ENCODE data around the gene CFAP61.
"Not testable (repeated sequence)": the region's sequence is repeated elsewhere in the genome, so short reads cannot be mapped to it uniquely, and the experiment has no call there.

The CFAP61 gene

GRCh38 chr20:20229595-20229994 is 177.3 kb downstream of the CFAP61 start:
- Histone ChIP-seq H3K9me3 (ENCODE audit: control insufficient read depth, insufficient read depth, low read length) (no peaks in the 10 kb centered on the region), H3K36me3 (ENCODE audit: control insufficient read depth, insufficient read depth, low read length) (no peaks in the 10 kb centered on the region), H3K9ac (ENCODE audit: low read depth, low read length) (no peak overlapping the region), H3K4me3 (ENCODE audit: low read depth, low read length) (no peak overlapping the region), H3K27me3 (ENCODE audit: control insufficient read depth, insufficient read depth, low read length) (no peaks in the 10 kb centered on the region), H3K4me1 (ENCODE audit: control insufficient read depth, insufficient read depth, low read length) (no peaks in the 10 kb centered on the region)

DNA sequence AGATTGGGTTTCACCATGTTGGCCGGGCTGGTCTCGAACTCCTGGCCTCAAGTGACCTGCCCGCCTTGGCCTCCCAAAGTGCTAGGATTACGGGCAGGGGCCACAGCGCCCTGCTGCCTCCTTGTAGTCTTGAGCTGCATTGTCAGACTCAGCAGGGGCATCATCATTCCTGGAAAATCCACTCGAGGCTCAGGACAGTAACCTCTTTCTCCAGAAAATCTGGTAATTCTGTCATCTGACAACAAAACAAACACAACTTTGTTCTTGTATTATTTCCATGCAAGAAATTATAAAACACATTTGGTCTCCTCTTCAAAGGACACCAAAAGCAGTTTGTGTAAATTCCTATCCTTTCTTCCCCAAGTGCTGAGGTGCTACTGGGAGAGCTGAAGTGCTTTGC is 178.4 kb downstream of the CFAP61 start:
- Histone ChIP-seq H3K9ac (ENCODE audit: low read depth, low read length) (no peak overlapping the region), H3K4me1 (ENCODE audit: control insufficient read depth, insufficient read depth, low read length) (no peaks in the 10 kb centered on the region), H3K4me3 (ENCODE audit: low read depth, low read length) (no peak overlapping the region), H3K36me3 (ENCODE audit: control insufficient read depth, insufficient read depth, low read length) (no peaks in the 10 kb centered on the region), H3K27me3 (ENCODE audit: control insufficient read depth, insufficient read depth, low read length) (no peaks in the 10 kb centered on the region), H3K9me3 (ENCODE audit: control insufficient read depth, insufficient read depth, low read length) (no peaks in the 10 kb centered on the region)

DNA sequence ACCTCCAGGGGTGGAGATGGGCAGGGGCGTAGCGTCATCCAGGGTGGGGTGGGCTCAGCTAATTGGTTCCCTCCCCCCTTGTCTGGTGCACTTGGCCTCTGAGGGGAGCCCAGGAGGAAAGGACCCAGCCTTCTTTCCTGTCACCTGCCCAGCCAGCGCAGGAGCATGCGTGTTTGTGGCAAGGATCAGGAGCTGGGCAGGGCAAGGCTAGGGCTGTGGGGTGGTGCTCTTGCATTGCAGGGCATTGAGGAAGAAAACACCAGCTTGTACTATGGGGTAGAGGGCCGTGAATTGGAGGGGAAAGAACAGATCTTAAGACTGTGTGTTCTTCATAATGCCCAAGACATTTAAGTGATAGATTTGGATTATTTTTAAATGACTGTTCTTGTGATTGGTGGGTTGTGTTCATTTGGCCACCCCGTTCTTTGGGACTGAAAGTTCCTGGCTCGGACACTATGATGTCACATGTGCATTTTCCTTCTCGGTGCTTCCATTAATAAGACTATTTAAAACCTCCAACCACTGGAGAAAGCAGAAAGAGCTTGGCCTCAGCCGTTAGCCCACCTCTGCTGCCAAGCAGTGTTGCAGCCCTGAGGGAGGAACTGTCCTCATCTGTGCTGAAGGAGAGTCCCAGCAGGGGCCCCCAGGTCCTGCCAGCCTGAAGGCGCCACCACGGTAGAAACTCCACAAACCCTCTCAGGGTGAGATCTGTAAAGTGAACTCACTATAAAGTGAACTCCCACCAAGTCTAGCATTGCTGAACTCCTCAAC is 179.4 kb downstream of the CFAP61 start:
- Histone ChIP-seq H3K9me3 (ENCODE audit: control insufficient read depth, insufficient read depth, low read length) (no peaks in the 10 kb centered on the region), H3K27me3 (ENCODE audit: control insufficient read depth, insufficient read depth, low read length) (no peaks in the 10 kb centered on the region), H3K4me3 (ENCODE audit: low read depth, low read length) (no peak overlapping the region), H3K4me1 (ENCODE audit: control insufficient read depth, insufficient read depth, low read length) (no peaks in the 10 kb centered on the region), H3K36me3 (ENCODE audit: control insufficient read depth, insufficient read depth, low read length) (no peaks in the 10 kb centered on the region), H3K9ac (ENCODE audit: low read depth, low read length) (no peak overlapping the region)

DNA sequence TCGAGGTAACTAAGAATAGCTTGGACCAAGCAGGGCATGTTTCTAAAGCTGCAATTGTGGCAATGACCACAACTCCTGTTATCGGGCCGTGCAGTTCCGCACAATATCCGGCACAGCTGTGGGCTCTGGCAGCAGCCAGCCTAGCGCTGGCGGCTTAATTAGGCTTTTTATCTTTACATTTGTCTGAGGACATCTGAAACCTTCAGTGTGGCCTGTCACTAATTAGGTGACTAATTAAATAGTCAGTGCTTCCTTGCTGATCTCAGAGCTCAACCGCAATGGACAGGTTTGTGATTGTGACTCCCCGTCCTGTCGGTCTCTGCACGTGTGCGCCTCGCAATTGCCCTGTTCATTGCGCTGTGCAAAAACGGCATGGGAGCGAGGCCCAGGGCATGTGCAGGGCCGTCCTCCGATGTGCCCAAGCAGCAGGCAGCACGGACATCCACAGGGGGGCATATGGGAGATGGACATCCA is 180.7 kb downstream of the CFAP61 start:
- H3K9ac ChIP-seq (ENCODE audit: low read depth, low read length) = no peak overlapping the region

GRCh38 chr20:20235681-20236080 is 183.3 kb downstream of the CFAP61 start:
- Histone ChIP-seq H3K36me3 (ENCODE audit: control insufficient read depth, insufficient read depth, low read length) (no peaks in the 10 kb centered on the region), H3K9me3 (ENCODE audit: control insufficient read depth, insufficient read depth, low read length) (no peaks in the 10 kb centered on the region), H3K4me3 (ENCODE audit: low read depth, low read length) (no peak overlapping the region), H3K27me3 (ENCODE audit: control insufficient read depth, insufficient read depth, low read length) (no peaks in the 10 kb centered on the region), H3K9ac (ENCODE audit: low read depth, low read length) (no peak overlapping the region), H3K4me1 (ENCODE audit: control insufficient read depth, insufficient read depth, low read length) (no peaks in the 10 kb centered on the region)

More for the DNA sequence above, 180.7 kb downstream of the CFAP61 start:
- Histone ChIP-seq H3K9me3 (ENCODE audit: control insufficient read depth, insufficient read depth, low read length) (no peaks in the 10 kb centered on the region), H3K4me3 (ENCODE audit: low read depth, low read length) (no peak overlapping the region), H3K36me3 (ENCODE audit: control insufficient read depth, insufficient read depth, low read length) (no peaks in the 10 kb centered on the region), H3K27me3 (ENCODE audit: control insufficient read depth, insufficient read depth, low read length) (no peaks in the 10 kb centered on the region), H3K4me1 (ENCODE audit: control insufficient read depth, insufficient read depth, low read length) (no peaks in the 10 kb centered on the region)

DNA sequence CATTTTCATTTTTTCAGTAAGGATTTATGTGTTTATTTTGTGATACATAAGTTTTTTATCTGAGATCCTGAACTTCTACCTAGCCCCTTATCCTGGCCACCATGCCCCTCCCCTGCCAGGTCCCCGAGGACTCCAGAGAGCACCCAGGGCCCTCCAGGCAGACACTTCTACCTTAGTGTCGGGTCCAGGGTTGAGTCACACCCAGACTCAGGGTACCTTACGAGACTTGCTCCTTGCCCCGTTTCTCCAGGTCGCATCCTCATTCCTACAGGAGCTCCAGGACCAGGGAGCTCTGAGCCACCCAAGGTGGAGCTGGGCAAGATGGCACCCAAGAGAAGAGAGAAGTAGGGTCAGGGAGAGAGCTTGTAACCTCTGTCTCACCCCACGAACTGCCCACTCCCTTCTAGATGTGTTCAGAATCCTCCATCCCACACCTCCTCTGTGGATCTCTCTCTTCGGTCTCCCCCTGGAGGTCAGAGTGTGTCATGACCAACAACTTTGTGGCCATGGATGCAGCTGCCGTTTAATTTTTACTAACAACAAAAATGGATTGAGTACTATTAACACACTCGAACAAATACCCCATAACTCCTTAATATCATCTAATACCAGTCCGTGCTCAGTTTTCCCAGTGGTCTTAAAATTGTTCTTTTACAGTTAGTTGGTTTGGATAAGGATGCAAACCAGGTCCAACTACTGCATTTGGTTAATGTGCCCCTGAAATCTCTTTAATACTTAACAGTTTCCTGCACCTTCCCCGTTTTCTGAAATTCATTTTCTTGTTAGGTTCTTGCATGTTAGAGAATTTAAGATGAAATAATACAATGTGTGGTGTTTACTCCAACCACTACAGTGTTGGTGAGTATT is 185.0 kb downstream of the CFAP61 start:
- H3K4me1 ChIP-seq (ENCODE audit: control insufficient read depth, insufficient read depth, low read length) = no peaks in the 10 kb centered on the region
- no peak overlapping the region for H3K4me3 ChIP-seq (ENCODE audit: low read depth, low read length)
- H3K9ac ChIP-seq (ENCODE audit: low read depth, low read length) = no peak overlapping the region
- no peaks in the 10 kb centered on the region for H3K9me3 ChIP-seq (ENCODE audit: control insufficient read depth, insufficient read depth, low read length)
- H3K27me3 ChIP-seq (ENCODE audit: control insufficient read depth, insufficient read depth, low read length) = no peaks in the 10 kb centered on the region
- no peaks in the 10 kb centered on the region for H3K36me3 ChIP-seq (ENCODE audit: control insufficient read depth, insufficient read depth, low read length)

DNA sequence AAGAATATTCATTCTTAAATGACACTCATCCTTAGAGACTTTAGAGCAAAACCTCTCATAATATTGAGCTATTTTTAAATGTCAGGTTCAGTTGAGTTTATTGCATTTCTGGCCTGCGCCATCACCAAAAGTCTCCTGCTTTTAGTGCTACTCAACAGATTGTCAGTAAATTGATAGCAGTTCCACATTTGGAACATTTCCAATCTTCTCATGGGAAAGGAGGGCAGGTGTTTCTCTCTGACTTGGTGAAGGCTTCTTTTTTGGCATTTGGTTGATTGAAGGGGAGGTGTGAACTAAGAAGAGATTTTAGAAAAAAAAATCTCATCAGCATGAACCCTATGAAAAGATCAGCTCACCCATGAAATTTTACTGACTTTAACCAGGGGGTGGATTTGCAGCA is 189.6 kb downstream of the CFAP61 start:
- Histone ChIP-seq H3K27me3 (ENCODE audit: control insufficient read depth, insufficient read depth, low read length) (no peaks in the 10 kb centered on the region), H3K4me3 (ENCODE audit: low read depth, low read length) (no peak overlapping the region), H3K4me1 (ENCODE audit: control insufficient read depth, insufficient read depth, low read length) (no peaks in the 10 kb centered on the region), H3K9me3 (ENCODE audit: control insufficient read depth, insufficient read depth, low read length) (peaks cover 5% of the 10 kb centered on the region), H3K9ac (ENCODE audit: low read depth, low read length) (no peak overlapping the region), H3K36me3 (ENCODE audit: control insufficient read depth, insufficient read depth, low read length) (no peaks in the 10 kb centered on the region)

DNA sequence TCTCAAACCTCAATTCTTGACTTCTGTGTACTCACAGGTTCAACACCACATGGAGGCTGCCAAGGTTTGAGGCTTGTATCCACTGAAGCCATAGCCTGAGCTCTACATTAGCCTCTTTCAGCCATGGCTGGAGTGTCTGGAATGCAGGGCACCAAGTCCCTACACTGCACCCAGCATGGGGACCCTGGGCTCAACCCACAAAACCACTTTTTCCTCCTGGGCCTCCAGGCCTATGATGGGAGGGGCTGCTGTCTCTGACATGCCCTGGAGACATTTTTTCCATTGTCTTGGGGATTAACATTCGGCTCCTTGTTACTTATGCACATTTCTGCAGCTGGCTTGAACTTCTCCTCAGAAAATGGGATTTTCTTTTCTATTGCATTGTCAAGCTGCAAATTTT is 192.1 kb downstream of the CFAP61 start:
- H3K27me3 ChIP-seq (ENCODE audit: control insufficient read depth, insufficient read depth, low read length); H3K9me3 ChIP-seq (ENCODE audit: control insufficient read depth, insufficient read depth, low read length); H3K4me1 ChIP-seq (ENCODE audit: control insufficient read depth, insufficient read depth, low read length); H3K36me3 ChIP-seq (ENCODE audit: control insufficient read depth, insufficient read depth, low read length); H3K4me3 ChIP-seq (ENCODE audit: low read depth, low read length); H3K9ac ChIP-seq (ENCODE audit: low read depth, low read length): not testable (repeated sequence)

DNA sequence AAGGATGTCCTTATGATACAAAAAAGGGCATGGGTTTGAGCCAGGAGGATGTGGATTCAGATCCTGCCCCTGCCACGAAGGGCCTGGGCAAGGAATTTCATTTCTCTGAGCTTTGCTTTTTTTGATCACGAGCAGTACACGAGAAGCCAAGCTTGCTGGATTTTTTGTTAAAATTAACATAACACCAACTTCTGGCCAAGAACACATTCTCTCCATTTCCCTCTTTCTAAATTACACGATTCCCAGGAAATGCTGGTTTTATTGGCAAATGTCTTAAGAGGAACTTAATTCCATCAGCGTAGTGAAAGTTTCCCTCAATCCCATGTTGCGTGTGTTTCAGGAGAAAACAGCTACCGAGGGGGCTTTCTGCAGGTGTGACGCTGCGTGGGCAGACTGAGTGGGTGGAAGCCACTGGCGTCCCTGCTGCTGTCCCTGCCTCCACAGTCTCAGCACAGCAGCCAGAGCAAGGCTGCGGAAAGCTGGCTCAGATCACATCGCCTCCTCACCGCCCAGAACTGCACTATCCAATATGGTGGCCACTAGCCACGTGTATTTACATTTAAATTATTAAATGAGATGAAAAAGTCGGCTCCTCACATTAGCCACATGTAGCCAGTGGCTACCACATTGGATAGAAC is 194.8 kb downstream of the CFAP61 start:
- Histone ChIP-seq H3K27me3 (ENCODE audit: control insufficient read depth, insufficient read depth, low read length) (no peaks in the 10 kb centered on the region), H3K36me3 (ENCODE audit: control insufficient read depth, insufficient read depth, low read length) (no peaks in the 10 kb centered on the region), H3K9me3 (ENCODE audit: control insufficient read depth, insufficient read depth, low read length) (peaks cover 5% of the 10 kb centered on the region), H3K9ac (ENCODE audit: low read depth, low read length) (no peak overlapping the region), H3K4me3 (ENCODE audit: low read depth, low read length) (no peak overlapping the region), H3K4me1 (ENCODE audit: control insufficient read depth, insufficient read depth, low read length) (no peaks in the 10 kb centered on the region)

DNA sequence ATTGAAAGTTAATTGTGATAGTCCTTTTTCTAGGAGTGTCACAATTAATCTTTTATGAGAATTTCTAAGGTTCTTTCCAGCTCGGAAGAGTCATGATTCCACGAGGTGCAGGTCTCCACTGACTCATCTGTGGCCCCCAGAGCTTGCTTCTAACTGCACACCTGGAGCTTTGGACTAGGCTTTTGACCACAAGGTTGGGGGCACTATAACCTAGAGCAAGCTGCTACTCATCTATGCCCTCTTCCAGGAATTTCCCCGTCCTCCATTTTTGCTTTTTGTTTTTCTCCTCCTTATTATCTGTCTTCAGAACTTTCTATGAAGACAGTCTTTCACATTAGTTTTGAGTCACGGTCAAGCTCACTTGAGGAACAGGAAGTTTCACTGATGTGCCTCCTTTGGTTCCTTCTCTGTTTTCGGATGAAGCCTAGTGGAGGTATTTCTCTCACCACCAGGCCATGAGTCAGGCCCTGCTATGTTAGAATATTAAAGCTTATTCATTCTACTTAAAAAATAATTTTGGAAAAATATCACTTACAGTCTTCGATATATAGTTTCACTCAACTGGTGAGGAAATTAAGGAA is 196.4 kb downstream of the CFAP61 start:
- Histone ChIP-seq H3K4me3 (ENCODE audit: low read depth, low read length) (no peak overlapping the region), H3K36me3 (ENCODE audit: control insufficient read depth, insufficient read depth, low read length) (no peaks in the 10 kb centered on the region), H3K27me3 (ENCODE audit: control insufficient read depth, insufficient read depth, low read length) (no peaks in the 10 kb centered on the region), H3K9ac (ENCODE audit: low read depth, low read length) (no peak overlapping the region), H3K9me3 (ENCODE audit: control insufficient read depth, insufficient read depth, low read length) (peaks cover 5% of the 10 kb centered on the region), H3K4me1 (ENCODE audit: control insufficient read depth, insufficient read depth, low read length) (no peaks in the 10 kb centered on the region)

GRCh38 chr20:20251317-20251716 is 199.0 kb downstream of the CFAP61 start:
- H3K4me1 ChIP-seq (ENCODE audit: control insufficient read depth, insufficient read depth, low read length) = no peaks in the 10 kb centered on the region
- no peak overlapping the region for H3K9ac ChIP-seq (ENCODE audit: low read depth, low read length)
- no peaks in the 10 kb centered on the region for H3K36me3 ChIP-seq (ENCODE audit: control insufficient read depth, insufficient read depth, low read length)
- H3K9me3 ChIP-seq (ENCODE audit: control insufficient read depth, insufficient read depth, low read length) = no peaks in the 10 kb centered on the region
- H3K4me3 ChIP-seq (ENCODE audit: low read depth, low read length) = no peak overlapping the region
- no peaks in the 10 kb centered on the region for H3K27me3 ChIP-seq (ENCODE audit: control insufficient read depth, insufficient read depth, low read length)

Data from iPS-15b (cell line).